Renal pelvis (tissue), 4 donors: ENCODE results near the gene KIF14. TPM values are rescaled to one million over a fixed set of nuclear protein-coding genes. Genes with fewer than 3 reads are reported as not detected.
"Not testable (repeated sequence)": the region's sequence is repeated elsewhere in the genome, so short reads cannot be mapped to it uniquely, and the experiment has no call there.

Experiments used
- DNase-seq: peaks from one replicate; pipeline ENCODE4 v3.0.0-alpha.2; 2013
- polyA plus RNA-seq, 3 donors: library from polyadenylated mRNA; unstranded; fragments of 120-200 nt; gene quantifications; one replicate each; pipeline ENCODE4 v1.2.1, GENCODE V29; 2013; ENCODE audit not compliant: insufficient read length in 3 of 3

The KIF14 gene
- polyA plus RNA-seq, 3 donors: 6.0 to 8.0 (median 7.6) TPM

DNA sequence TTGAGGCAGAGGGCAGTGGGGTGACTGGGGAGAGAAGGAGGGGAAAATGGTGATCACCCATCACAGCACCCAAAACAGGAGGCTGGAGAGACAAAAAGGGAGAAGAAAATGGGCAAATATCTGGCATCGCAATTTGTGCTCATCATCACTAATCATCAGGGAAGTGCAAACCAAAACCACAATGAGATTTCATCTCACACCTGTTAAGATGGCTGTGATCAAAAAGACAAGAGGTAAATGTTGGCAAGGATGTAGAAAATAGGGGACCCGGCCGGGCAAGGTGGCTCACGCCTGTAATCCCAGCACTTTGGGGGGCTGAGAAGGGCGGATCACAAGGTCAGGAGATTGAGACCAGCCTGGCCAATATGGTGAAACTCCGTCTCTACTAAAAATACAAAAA lies 74.0 kb downstream of the KIF14 start:
- DNase-seq: no peak

DNA sequence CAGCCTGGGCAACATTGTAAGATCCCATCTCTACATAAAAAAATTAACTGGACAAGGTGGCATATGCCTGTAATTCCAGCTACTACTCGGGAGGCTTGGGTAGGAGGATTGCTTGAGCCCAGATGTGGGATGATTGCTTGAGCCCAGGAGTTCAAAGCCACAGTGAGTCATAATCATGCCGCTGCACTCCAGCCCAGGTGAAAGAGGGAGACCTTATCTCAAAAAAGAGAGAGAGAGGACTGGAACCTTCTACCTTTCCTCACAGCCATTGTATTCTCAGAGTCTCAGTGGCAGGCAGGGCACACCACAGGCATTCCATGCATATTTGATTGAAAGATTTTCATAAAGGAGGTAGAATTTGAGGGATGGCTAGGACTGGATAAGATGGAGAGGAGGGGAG lies 78.4 kb downstream of the KIF14 start:
- no peak for DNase-seq

DNA sequence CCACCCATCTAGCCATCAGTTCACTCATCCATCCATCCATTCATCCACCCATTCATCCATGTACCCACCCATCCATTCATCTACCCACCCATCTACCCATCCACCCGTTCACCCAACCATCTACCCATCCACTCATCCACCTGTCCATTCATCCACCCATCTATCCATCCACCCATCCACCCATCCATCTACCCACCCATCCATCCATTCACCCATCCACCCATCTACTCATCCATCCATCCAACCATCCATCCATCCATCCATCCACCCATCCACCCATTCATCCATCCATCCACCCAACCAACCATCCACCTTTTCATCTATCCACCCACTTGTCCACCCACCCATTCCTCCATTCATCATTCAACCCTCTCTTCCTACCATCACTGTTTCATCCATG lies 80.3 kb downstream of the KIF14 start:
- DNase-seq: no peak

DNA sequence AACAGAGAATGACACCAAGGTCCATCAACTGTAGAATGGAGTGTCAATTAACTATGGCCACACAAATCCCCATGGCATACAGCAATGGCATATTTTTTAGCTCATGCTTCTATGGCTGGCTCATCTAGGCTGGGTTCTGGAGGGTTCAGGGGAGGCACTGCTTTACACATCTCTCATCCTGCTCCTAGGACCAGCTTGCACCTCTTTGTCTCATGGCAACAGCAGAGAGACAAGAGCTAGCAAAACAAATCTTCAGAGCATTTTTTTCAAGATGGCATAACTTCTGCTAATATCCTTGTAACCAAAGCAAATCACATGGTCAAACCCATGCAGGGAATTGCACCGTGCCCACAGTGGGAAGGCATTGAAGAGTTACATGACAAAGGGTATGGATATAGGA lies 82.4 kb downstream of the KIF14 start:
- DNase-seq: no peak

DNA sequence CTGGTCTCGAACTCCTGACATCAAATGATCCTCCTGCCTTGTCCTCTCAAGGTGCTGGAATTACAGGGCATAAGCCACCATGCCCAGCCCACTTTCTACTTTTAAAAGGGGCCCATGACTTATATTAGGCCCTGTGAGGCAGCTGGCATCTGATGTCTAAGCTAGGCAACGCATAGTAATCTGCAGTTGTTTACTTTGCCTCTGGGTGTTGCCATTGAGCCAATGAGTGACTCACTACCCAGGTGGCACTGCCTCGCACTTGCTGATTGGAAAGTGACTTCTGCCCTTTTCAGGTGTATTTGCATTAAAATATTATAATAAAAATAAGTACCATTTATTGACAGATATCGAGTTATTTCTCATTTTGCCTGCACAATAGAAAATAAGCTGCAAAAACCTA lies 84.9 kb downstream of the KIF14 start:
- no peak for DNase-seq

DNA sequence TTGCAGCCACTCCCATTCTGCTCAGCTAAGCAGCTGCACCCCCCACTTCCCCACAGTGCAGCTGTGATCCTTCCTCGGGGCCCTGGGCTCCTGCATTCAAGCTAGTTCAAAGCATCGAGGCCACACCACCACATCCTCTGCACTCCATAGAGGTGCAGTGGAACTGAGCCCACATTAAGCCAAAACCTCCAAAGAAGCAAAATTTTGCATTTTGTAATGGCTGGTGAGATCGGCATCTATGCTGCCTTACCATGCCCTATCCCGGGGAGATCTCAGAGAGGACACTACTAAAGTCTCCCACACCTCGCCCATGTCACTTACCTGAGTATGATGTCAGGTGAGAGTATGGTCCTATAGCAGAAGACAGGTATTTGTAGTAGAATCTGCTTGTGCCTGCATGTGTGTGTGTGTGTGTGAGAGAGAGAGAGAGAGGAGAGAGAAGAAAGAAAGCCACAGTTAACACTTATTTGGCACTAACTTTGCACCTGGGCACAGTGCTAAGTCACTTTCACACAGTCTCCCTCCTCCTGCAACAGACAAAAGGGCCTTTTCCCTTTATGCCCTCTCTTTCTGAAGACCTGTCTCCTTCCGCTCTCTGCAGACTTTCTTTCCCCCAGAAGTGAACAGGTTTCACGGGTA lies 89.8 kb downstream of the KIF14 start:
- no peak for DNase-seq

DNA sequence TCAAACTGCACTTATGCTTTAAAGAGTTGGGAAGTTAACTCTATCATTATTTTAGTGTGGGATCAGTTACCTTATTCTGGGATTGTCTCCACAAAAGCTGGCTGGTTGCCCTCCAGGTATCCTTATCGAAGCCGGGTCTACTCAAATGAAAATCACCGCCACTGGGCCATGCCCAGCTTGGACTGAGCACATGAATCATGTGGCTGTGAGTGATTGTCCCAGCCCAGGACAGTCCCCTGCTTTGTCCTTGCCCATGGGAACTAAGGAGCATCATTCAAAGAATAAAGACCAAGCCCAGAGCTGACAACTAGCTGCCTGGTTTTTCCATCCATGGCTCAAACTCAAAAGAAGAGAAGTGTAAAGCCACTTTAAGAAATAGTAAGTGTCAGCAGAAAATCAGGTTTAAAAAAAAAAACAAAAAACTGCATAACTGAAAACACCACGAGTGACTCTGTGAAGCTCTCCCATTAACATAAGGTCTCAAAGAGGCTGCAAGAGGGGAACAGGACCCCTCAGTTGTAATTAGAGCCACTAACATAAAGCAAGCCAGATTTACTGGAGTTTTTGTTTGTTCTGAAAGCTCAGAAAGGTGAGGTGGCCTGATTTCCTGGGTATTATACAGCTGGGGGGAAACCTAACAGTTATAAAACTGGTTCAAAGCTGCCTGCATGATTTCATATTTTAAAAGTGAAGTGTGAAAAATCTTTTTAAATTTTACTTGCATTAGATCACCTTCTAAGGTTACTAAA lies 91.5 kb downstream of the KIF14 start:
- no peak for DNase-seq

DNA sequence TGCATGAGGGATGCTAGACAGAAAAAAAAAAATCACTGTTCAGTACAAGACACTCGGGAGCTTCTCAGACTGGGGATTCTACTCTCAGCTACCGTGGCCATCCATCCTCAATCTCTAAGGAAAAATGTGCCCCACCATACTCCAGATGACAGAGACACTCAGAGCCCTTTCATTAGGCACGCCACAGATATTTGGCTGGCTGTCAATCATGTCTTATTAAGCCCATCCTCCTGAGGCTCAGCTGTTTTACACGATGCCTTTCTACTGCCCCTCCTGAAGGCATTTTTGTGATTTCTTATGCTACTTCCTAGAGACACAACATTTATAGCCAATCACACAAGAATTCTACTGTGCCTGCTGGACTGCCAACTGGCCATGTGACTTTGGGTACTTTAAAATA lies 92.9 kb downstream of the KIF14 start:
- no peak for DNase-seq

DNA sequence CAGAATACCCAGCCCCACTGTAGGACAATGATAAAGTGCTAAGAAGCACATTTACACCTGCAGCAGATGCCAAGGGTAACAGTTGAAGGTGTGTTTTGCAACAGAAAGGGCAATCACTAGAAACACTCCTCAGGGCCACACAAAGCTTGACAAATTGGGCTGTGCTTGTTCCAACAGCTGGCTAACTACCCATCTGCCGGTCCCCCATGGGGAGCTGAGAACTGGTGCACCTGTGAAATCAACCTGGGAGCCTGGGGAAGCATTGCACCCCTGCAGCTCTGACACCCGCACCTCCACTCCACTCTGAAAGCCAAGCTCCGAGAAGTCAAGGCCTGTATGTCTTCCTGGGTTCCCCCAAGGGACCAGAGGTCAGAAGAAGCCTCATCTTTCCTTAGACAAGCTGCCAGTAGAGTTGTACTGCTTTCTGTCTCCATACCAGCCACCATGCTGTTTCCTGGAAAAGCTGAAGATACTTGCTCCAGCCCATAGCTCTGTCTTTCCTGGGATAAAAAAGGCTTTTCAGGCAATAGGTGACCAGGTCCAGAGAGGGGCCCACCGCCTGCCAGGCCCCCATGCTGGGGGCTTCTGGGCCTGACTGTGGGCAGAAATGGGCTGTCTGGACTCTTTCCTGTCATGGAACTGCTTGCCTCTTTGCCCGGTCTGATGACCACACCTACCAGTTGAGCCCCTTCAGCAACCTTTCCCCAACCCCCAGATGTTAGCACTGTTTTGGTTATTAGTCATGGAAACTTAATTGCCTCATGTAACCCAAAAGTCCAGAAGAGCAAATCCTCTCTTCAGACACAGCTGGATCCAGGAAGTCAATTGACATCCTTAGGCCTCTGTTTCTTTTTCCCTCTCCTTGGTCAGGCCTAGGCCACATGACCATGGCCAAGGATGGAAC lies 93.6 kb downstream of the KIF14 start:
- no peak for DNase-seq

DNA sequence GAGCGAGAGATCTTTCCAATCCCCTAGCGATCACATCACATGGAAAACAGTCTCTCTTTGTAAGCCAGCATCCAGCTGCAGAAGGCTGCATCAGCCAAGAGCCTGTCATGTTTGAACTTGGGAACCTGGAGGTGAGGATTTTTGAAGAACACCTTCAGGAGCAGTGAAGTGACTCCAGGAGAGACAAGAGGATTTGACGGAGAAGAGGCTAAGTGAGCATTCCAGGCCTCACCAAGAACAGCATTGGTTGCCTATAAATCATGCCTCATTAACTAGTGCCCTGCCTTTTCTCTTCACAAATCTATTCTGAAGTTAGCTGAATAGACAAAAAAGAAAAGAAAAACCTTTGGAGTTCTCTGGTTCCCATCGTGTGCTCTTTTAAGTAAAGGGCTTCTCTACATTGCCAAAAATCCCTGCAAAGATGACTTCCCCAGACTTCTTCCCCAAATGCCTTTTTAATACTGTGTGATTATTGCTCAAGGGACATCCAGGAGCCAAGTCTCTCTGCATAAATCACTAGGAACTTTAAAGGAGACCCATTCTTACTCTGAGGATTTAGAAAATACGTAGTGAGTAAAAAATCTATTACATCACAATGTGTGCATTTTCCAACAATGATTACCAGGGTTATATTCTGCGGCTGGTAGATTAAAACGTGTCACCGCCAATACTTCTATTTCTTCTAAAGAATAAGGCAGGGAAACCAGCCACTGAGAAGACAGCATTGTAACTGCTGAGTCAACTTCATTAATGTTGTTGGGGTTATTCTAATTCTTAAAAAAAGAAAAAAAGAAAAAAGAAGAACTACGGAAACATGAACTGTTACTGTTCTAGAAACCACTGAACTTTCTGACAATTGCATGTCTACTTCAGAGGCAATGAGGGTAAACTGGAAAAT lies 95.2 kb downstream of the KIF14 start:
- no peak for DNase-seq

DNA sequence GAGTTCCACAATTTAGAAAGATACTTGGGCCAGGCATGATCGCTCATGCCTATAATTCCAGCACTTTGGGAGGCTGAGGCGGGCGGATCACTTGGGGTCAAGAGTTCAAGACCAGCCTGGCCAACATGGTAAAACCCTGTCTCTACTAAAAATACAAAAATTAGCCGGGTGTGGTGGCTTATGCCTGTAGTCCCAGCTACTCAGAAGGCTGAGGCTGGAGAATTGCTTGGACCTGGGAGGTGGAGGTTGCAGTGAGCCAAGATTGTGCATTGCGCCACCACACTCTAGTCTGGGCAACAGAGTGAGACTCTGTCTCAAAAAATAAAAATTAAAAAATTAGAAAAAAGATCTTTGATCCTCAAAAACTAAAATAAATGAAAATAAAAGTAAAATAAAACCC lies 96.0 kb downstream of the KIF14 start:
- DNase-seq: not testable (repeated sequence)

DNA sequence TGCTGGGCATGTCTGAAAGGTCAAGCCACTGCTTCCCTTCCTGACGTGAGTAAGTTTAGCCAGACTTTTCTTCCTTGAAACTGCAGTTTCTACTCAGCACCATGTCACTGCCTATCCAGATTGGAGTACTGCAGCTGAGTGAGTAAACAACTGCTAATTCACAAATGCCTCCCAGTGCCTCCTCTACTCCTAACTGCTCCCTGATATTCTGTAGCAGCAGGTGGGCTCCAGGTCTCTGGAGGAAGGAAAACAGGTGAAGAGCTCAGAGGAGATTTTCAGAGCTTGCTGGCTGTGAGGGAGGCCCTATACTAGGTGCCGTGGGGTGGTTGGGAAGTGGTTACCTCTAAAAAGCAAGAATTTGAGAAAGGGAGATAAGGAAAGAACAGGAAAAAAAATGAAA lies 96.5 kb downstream of the KIF14 start:
- no peak for DNase-seq

DNA sequence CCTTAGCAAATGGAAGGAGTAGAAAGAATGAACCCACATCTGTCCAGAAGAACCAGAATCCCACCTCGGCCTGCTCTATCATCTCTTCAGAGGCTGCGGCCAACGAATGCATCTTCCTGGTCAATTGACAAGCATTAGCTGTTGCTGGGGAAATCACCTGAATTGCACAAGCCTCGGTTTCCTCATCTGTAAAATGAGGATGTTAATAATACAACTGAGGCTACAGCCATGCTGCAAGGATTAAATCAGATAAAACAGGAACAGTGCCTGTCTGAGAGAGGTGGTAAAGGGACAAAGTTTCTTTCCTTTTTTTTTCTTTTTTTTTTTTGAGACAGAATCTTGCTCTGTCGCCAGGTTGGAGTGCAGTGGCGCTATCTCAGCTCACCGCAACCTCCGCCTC lies 99.8 kb downstream of the KIF14 start:
- no peak for DNase-seq

DNA sequence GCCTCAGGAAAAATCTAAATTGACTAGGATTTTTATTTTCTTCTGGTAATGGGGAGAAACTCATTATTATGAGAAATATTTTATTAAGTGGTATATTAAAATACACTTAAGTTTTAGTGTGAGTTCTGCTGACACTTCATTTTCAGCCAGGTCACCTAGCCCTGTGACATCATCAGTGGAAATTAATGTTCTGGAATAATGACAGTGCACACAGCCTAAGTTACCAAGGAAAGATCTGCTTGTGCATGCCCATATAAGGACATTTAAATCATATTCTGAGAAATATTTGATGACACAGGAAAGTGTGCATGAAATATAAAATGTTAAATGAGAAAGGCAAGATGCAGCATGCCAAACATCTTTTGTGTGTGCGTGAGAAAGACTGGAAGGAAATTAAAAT lies 102.0 kb downstream of the KIF14 start:
- no peak for DNase-seq

DNA sequence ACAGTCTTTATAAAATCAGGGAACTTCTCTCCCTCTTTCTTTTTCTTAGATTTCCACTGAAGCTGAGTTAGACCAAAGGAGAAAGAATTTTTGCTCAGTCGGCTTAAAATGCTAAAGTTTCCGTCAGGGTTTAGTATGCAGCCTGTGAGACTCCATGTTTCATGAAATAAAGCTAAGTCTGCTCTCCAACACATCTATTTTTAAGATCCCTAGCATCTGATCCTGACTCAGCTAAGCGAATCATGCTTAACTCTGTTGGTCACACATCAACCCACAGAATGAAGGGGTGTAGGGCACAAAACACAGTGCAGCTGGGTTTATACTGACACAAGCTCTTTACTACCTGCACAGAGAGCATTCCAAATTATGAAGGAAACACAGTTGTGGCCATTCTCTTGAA lies 108.4 kb downstream of the KIF14 start:
- no peak for DNase-seq

DNA sequence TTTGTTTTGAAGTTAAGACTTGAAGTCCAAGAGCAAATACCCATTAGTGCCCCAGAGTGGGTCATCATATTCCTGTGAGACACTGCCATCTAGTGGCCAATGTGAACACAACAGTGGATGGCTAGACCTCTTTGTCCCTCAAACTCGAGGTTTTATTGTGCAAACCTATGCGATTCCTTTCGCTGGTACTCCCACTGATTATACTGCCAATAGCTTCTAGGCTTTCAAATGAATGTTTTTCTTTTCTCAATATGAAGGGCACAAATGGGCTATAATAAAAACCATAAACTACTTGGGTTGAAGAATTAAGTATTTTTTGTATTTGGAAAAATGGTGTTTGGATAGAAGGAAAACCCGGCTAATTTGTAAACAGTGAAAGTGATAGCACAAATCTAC lies 110.3 kb downstream of the KIF14 start:
- DNase-seq: peak; percentile 84

DNA sequence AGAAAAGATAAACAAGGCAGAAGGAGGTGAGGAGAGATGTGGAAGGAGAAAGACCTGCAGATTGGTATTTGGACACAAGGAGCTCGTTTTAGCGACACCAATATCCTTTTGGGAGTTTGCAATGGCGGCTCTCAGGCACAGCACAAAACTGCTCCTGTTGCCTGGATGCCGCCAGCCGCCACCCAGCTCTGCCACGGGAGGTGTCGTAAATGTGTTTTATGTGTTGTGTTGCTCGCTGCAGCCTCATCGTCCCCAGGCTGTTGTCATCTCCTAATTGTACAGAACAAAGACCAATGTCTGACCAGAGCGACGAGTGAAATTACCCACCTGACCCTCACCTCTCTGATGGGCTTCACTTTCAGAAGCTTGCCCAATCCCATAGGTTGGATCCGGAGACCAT lies 114.1 kb downstream of the KIF14 start:
- no peak for DNase-seq

DNA sequence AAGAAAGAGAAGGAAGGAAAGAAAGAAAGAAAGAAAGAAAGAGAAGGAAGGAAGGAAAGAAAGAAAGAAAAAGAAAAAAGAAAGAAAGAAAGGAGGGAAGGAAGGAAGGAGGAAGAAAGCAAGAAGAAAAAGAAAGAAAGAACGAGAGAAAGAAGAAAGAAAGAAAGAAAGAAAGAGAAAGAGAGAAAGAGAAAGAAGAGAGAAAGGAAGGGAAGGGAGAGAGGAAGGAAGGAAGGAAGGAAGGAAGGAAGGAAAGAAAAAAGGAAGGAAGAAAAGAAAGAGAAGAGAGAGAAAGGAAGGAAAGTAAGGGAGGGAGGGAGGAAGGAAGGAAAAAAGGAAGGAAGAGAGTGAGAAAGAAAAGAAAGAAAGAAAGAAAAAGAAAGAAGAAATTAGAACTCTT lies 115.3 kb downstream of the KIF14 start:
- DNase-seq: no peak
